D721Med (cell line): Measurements from ENCODE around the gene PWWP2A.
A peak's percentile ranks its signal among the peaks of the same experiment; 100 is the strongest.
"Not testable (repeated sequence)": the region's sequence is repeated elsewhere in the genome, so short reads cannot be mapped to it uniquely, and the experiment has no call there.

ENCODE experiments used
- DNase-seq: peaks from one replicate; pipeline ENCODE4 v3.0.0; 2011; ENCODE audit warnings: low spot score; ENCODE audit not compliant: insufficient read length
- FAIRE-seq: peaks from 2 replicates; lab custom pipeline; 2011; peaks lifted over from hg19 to GRCh38; lab: Jason Lieb, UNC
- CTCF ChIP-seq: IDR thresholded peaks from 2 replicates; pipeline ENCODE4 v1.5.1; 2012; ENCODE audit warnings: mild to moderate bottlenecking, control low read depth; ENCODE audit not compliant: insufficient read depth; ENCODE audit errors: missing control alignments

The PWWP2A gene

GRCh38 chr5:160162910-160163309, 43.7 kb upstream of the PWWP2A start:
- DNase-seq = no peak
- TF ChIP-seq CTCF = no peak
- no peak for FAIRE-seq

DNA sequence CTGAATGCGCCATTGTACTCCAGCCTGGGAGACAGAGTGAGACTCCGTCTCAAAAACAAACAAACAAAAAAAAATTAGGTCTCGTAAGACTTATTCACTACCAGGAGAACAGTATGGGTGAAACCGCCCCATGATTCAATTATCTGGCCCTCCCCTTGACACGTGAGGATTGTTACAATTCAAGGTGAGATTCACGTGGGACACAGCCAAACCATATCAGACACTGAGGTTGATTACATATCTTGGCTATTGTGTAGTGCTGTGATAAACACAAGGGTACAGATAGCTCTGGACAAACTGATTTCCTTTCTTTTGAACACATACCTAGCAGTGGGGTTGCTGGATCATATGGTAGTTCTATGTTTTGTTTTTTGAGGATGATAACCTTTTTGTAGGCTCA, 42.4 kb upstream of the PWWP2A start:
- FAIRE-seq (no peak), DNase-seq (no peak)
- TF ChIP-seq CTCF = no peak

- not testable (repeated sequence) for DNase-seq, FAIRE-seq
Observed at GRCh38 chr5:160160875-160161274, 41.6 kb upstream of the PWWP2A start.

- TF ChIP-seq CTCF = no peak
- no peak for DNase-seq
- no peak for FAIRE-seq
Observed at GRCh38 chr5:160159991-160160792, 40.9 kb upstream of the PWWP2A start.

- DNase-seq (no peak), FAIRE-seq (no peak)
- peak; percentile 0 for TF ChIP-seq CTCF
Observed at GRCh38 chr5:160158087-160158486, 38.8 kb upstream of the PWWP2A start.

- TF ChIP-seq CTCF = no peak
- FAIRE-seq (no peak), DNase-seq (no peak)
Observed at GRCh38 chr5:160155017-160155750, 35.9 kb upstream of the PWWP2A start.

DNA sequence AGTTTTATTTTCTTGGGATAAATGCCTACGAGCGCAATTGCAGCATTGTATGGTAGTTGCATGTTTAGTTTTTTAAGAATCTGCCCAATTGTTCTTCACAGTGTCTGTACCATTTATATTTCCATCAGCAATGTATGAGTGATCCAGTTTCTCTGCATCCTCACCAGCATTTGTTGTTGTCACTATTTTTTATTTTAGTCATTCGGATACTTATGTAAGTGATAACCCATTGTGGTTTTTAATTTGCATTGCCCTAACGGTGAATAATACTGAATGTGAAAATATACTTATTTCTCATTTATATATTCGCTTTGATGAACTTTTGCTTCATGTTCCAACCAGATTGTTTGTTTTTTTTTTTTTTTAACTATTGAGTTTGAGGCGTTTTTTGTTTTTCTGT, 33.7 kb upstream of the PWWP2A start:
- FAIRE-seq (no peak), DNase-seq (no peak)
- no peak for TF ChIP-seq CTCF
